Vagina (tissue), 2 donors: Measurements from ENCODE around the gene GRM7. TPM values are rescaled to one million over a fixed set of nuclear protein-coding genes. Genes with fewer than 3 reads are reported as not detected.

ENCODE experiments used
- DNase-seq, 2 donors: peaks; one replicate each; pipeline ENCODE4 v3.0.0-alpha.2; 2017; ENCODE audit errors: extremely low spot score in 2 of 2
- H3K27ac ChIP-seq: fragments of 200-600 bp; sonication (generic); one replicate; pipeline ENCODE4 v1.5.1; 2019
- H3K27me3 ChIP-seq: fragments of 200-600 bp; sonication (generic); one replicate; pipeline ENCODE4 v1.5.1; 2019
- H3K36me3 ChIP-seq, 2 donors: fragments of 200-600 bp; sonication (generic); one replicate each; pipeline ENCODE4 v1.5.1; 2017 to 2019
- H3K4me1 ChIP-seq: fragments of 200-600 bp; sonication (generic); one replicate; pipeline ENCODE4 v1.5.1; 2019
- H3K4me3 ChIP-seq, 2 donors: fragments of 200-600 bp; sonication (generic); 1 replicate in 1 of 2; 2 replicates in 1 of 2; pipeline ENCODE4 v1.5.1; 2016 to 2019
- H3K9me3 ChIP-seq: fragments of 200-600 bp; sonication (generic); one replicate; pipeline ENCODE4 v1.5.1; 2019
- CTCF ChIP-seq, 3 experiments: fragments of 450-650 bp in 2 of 3; fragments of 200-600 bp in 1 of 3; sonication (generic) in 1 of 3; IDR thresholded peaks; one replicate each; pipeline ENCODE4 v1.5.1; 2017 to 2019; ENCODE audit warnings: antibody characterized with exemption in 3 of 3, mild to moderate bottlenecking in 2 of 3, moderate library complexity in 2 of 3
- POLR2A ChIP-seq, 2 donors: fragments of 450-650 bp; IDR thresholded peaks; one replicate each; pipeline ENCODE4 v1.6.1; 2017; ENCODE audit warnings: antibody characterized with exemption in 2 of 2, mild to moderate bottlenecking in 2 of 2, moderate library complexity in 2 of 2
- POLR2AphosphoS5 ChIP-seq, 2 donors: sonication (generic); formaldehyde crosslinking; IDR thresholded peaks; one replicate each; pipeline ENCODE4 v1.9.0; 2017; ENCODE audit warnings: antibody characterized with exemption in 2 of 2, mild to moderate bottlenecking in 2 of 2, low read depth in 1 of 2; ENCODE audit not compliant: insufficient read depth in 1 of 2
- intact Hi-C: fragments of 100-400 bp; cut with DNase I; formaldehyde crosslinking; loops from one replicate; pipeline ENCODE4 v1.15.1; 2023
- total RNA-seq: library from RNA; depleted of rRNA; stranded (reverse); fragments of >200 nt; gene quantifications from one replicate; pipeline ENCODE4 v1.2.3, GENCODE V29; 2016

GRM7 gene
- total RNA-seq, 1 donor from 2014 or later: 2.0 TPM

DNA sequence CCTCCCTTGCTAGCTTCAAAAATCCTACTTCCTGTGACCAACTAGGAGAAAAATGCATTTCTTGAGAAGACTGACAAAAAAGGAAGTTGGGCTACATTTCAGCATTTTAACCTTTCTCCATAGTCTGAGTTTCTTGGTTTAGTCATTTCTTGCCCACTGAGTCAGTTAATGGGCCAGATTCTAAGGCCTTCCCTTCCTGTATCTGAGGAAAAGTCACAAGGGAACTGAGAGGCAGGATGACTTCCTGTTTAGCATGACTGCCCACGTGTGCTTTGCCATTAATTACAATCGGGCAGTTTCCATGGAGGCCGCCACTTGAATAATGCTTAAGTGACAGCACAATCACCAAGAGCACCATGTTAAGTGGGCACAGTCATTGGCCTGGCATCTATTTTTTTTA, 846.3 kb downstream of the GRM7 start:
- intact Hi-C loops: no loop called here
- no peaks in the 10 kb centered on the region for H3K9me3 ChIP-seq

GRCh38 chr3:7709376-7710082, 848.6 kb downstream of the GRM7 start:
- Histone ChIP-seq H3K27me3 (no peaks in the 10 kb centered on the region), H3K36me3 (no peaks in the 10 kb centered on the region), H3K9me3 (no peaks in the 10 kb centered on the region), H3K4me3 (no peak overlapping the region), H3K27ac (no peak overlapping the region), H3K4me1 (no peaks in the 10 kb centered on the region)
- TF ChIP-seq POLR2AphosphoS5 (IDR thresholded peaks at IDR 0.05; ENCODE audit: insufficient read depth in 1 of 2, low read depth in 1 of 2): no peak
- TF ChIP-seq CTCF (IDR thresholded peaks at IDR 0.05): no peak
- no peak for TF ChIP-seq POLR2A (IDR thresholded peaks at IDR 0.05)
- intact Hi-C loops: no loop called here
- DNase-seq: no peak

More for the DNA sequence above, 846.3 kb downstream of the GRM7 start:
- H3K4me3 ChIP-seq: no peak overlapping the region
- H3K36me3 ChIP-seq: no peaks in the 10 kb centered on the region
- no peak for DNase-seq
- TF ChIP-seq POLR2A (IDR thresholded peaks at IDR 0.05) (no peak), POLR2AphosphoS5 (IDR thresholded peaks at IDR 0.05; ENCODE audit: insufficient read depth in 1 of 2, low read depth in 1 of 2) (no peak), CTCF (IDR thresholded peaks at IDR 0.05) (no peak)
- H3K4me1 ChIP-seq: no peaks in the 10 kb centered on the region
- no peaks in the 10 kb centered on the region for H3K27me3 ChIP-seq
- no peak overlapping the region for H3K27ac ChIP-seq

DNA sequence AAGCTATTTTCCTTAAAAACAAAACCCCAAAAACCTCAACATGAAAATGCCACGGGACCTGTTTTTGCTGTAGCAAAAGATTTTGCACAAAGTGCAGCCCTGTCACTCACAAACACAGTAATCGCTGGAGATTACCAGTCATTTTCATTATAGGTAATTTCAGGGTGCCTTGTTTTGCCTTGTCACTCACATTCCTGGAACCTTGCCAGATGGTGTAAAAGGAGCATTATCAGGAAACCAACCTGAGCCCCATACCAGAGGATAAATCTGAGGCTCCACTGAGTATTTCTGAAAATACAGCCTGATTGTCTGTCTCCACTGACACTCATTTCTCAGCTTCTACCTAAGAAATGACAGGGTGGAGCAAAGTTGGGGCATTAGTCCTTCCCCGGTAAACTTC, 849.4 kb downstream of the GRM7 start:
- DNase-seq: no peak
- H3K36me3 ChIP-seq: no peaks in the 10 kb centered on the region
- H3K4me3 ChIP-seq: no peak overlapping the region
- H3K9me3 ChIP-seq: no peaks in the 10 kb centered on the region
- no peaks in the 10 kb centered on the region for H3K4me1 ChIP-seq
- no peaks in the 10 kb centered on the region for H3K27me3 ChIP-seq
- H3K27ac ChIP-seq: no peak overlapping the region
- intact Hi-C loops: no loop called here
- TF ChIP-seq POLR2AphosphoS5 (IDR thresholded peaks at IDR 0.05; ENCODE audit: insufficient read depth in 1 of 2, low read depth in 1 of 2) (no peak), CTCF (IDR thresholded peaks at IDR 0.05) (no peak), POLR2A (IDR thresholded peaks at IDR 0.05) (no peak)

- intact Hi-C loops: no loop called here
- no peaks in the 10 kb centered on the region for H3K36me3 ChIP-seq
Observed at GRCh38 chr3:7713724-7714123, 852.8 kb downstream of the GRM7 start.

More at GRCh38 chr3:7713724-7714123, 852.8 kb downstream of the GRM7 start:
- Histone ChIP-seq H3K4me1 (no peaks in the 10 kb centered on the region), H3K27me3 (no peaks in the 10 kb centered on the region), H3K27ac (no peak overlapping the region), H3K9me3 (no peaks in the 10 kb centered on the region), H3K4me3 (no peak overlapping the region)
- no peak for DNase-seq
- TF ChIP-seq POLR2A (IDR thresholded peaks at IDR 0.05) (no peak), CTCF (IDR thresholded peaks at IDR 0.05) (no peak), POLR2AphosphoS5 (IDR thresholded peaks at IDR 0.05; ENCODE audit: insufficient read depth in 1 of 2, low read depth in 1 of 2) (no peak)
